Heart left ventricle (tissue), 16 donors: ENCODE data around the gene SESN1. TPM values are rescaled to one million over a fixed set of nuclear protein-coding genes. Genes with fewer than 3 reads are reported as not detected.

ENCODE experiments used
- ATAC-seq, 4 donors: fragments of 200-7000 bp; cut with Tn5 transposase; one replicate each; pipeline ENCODE4 v1.9.1; 2020 to 2022; ENCODE audit warnings: moderate library complexity in 4 of 4, mild to moderate bottlenecking in 3 of 4, moderate number of reproducible peaks in 1 of 4
- DNase-seq, 5 donors: peaks; one replicate each; pipeline ENCODE4 v3.0.0-alpha.2; 2020
- H3K27ac ChIP-seq, 12 donors: fragments of 200-600 bp; sonication (generic) in 4 of 12; one replicate each; pipeline versions ENCODE4 v1.5.0 to v1.8.0; 2016 to 2022; ENCODE audit warnings: mild to moderate bottlenecking in 2 of 12
- H3K27me3 ChIP-seq, 9 donors: fragments of 200-600 bp; sonication (generic) in 2 of 9; one replicate each; pipeline versions ENCODE4 v1.5.1 to v1.8.0; 2016 to 2022; ENCODE audit warnings: mild to moderate bottlenecking in 3 of 9
- H3K36me3 ChIP-seq, 9 donors: fragments of 200-600 bp; sonication (generic) in 2 of 9; one replicate each; pipeline versions ENCODE4 v1.5.0 to v1.8.0; 2018 to 2022; ENCODE audit warnings: mild to moderate bottlenecking in 2 of 9
- H3K4me1 ChIP-seq, 12 donors: fragments of 200-600 bp; sonication (generic) in 4 of 12; one replicate each; pipeline versions ENCODE4 v1.5.0 to v1.8.0; 2016 to 2022; ENCODE audit warnings: mild to moderate bottlenecking in 3 of 12
- H3K4me3 ChIP-seq, 12 donors: fragments of 200-600 bp; sonication (generic) in 4 of 12; one replicate each; pipeline versions ENCODE4 v1.5.0 to v1.8.0; 2017 to 2022; ENCODE audit warnings: mild to moderate bottlenecking in 9 of 12, moderate library complexity in 4 of 12
- H3K9me3 ChIP-seq, 12 donors: fragments of 200-600 bp; sonication (generic) in 4 of 12; one replicate each; pipeline versions ENCODE4 v1.5.0 to v1.8.0; 2016 to 2022; ENCODE audit warnings: mild to moderate bottlenecking in 1 of 12
- POLR2A ChIP-seq, 2 donors: fragments of 450-650 bp; IDR thresholded peaks; one replicate each; pipeline ENCODE4 v1.6.1; 2017; ENCODE audit warnings: antibody characterized with exemption in 2 of 2, mild to moderate bottlenecking in 2 of 2, moderate library complexity in 2 of 2
- WGBS, 4 donors: extraction: QIAGEN DNeasy Blood & Tissue Kit in 2 of 4; methylation state at CpG; one replicate each; pipeline versions ENCODE4 v1.1.5 to v1.1.7; 2013 to 2018; 5-methylcytosine and 5-hydroxymethylcytosine counted together
- intact Hi-C, 10 donors: fragments of 100-400 bp; cut with DNase I; formaldehyde crosslinking; loops; one replicate each; pipeline versions ENCODE4 v1.11.1 to v1.14.2; 2022
- polyA plus RNA-seq, 2 donors: library from polyadenylated mRNA; stranded (reverse); fragments of 200-250 nt; gene quantifications; one replicate each; pipeline ENCODE4 v1.2.3, GENCODE V29; 2013
- total RNA-seq, 9 donors: library from RNA; depleted of rRNA in 2 of 9; stranded (reverse); fragments of >200 nt in 2 of 9; fragmentation: NEBNext Ultra II Directional in 3 of 9; extraction: Animal tissue kit (Norgen Biotek cat#: 25700) in 3 of 9; gene quantifications; one replicate each; pipeline versions ENCODE4 v1.1.0 to v1.2.4, GENCODE V29; 2016 to 2023
- TF ChIP-seq, protein P1 (sequence below), 12 donors: fragments of 200-600 bp; sonication (generic) in 4 of 12; IDR thresholded peaks; one replicate each; pipeline versions ENCODE4 v1.5.0 to v1.8.0; 2018 to 2022; ENCODE audit warnings: antibody characterized with exemption in 12 of 12, mild to moderate bottlenecking in 5 of 12
- donor health status: ischemic (EF 13 %, LVEDD 7.1; RV severe dilation, severe dysfunction).
- donor health status: healthy with polysubstance abuse.
- donor health status: DM: no; HTN: yes; CAD: no.
- donor health status: DM: no; HTN: no; CAD: no.
- donor health status: ischemic (EF 25% LVEDD 6.9; RV normal size, moderate dysfunction).
- donor health status: ischemic (EF 25% LVEDD 5.7; RV mildly dilated, moderate dysfunction).
- donor health status: healthy.
- donor health status: DM: yes; HTN: yes; CAD: no.
- donor health status: ischemic (EF 35%, LVEDD 5.7; RV mildly dilated, moderate dysfunction).
- donor health status: nonischemic (EF 11% LVEDD 7.7; RV severe dilation, severe dysfunction).
- donor health status: DM: yes; HTN: yes; CAD: no.
- donor health status: PGD.
- donor health status: ischemic (EF 29% LVEDD 5.4; RV normal size, mild dysfunction).
- donor health status: nonischemic (EF 23%, LVEDD 6.1; RV moderate dilation, normal function).

Gene SESN1
- total and polyA plus RNA-seq, 11 donors = 22.5 to 63.2 (median 34.6) TPM

DNA sequence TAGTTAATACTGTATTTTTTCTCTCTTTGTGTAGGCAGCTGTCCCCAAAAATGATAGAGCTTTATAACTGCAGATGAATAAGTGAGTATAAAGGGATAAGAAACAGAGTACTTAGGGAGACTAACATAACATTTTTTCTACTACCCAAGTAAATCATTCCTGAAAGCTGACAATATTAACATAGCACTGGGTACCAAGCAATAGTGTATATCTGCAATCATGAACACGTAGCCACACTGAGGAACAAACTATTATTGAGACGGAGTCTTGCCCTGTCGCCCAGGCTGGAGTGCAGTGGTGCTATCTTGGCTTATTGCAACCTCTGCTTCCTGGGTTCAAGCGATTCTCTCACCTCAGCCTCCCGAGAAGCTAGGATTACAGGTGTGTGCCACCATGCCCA is 105.9 kb downstream of the SESN1 start:
- peaks cover 0 to 4% (median 0%) of the 10 kb centered on the region in 12 donors for H3K9me3 ChIP-seq
- peak in 3 of 4 donors; percentile 23 to 59 (median 56) for ATAC-seq
- WGBS, 4 donors = 69 to 77% (median 74%) methylated on average over 5 of the region's 5 CpGs
- no peak for DNase-seq
- H3K4me3 ChIP-seq = no peak overlapping the region
- peaks cover 0 to 96% (median 80%) of the 10 kb centered on the region in 9 donors for H3K36me3 ChIP-seq
- H3K4me1 ChIP-seq = peaks cover 0 to 35% (median 2%) of the 10 kb centered on the region in 12 donors
- TF ChIP-seq POLR2A (IDR thresholded peaks at IDR 0.05) = no peak
- TF ChIP-seq, protein P1, sequence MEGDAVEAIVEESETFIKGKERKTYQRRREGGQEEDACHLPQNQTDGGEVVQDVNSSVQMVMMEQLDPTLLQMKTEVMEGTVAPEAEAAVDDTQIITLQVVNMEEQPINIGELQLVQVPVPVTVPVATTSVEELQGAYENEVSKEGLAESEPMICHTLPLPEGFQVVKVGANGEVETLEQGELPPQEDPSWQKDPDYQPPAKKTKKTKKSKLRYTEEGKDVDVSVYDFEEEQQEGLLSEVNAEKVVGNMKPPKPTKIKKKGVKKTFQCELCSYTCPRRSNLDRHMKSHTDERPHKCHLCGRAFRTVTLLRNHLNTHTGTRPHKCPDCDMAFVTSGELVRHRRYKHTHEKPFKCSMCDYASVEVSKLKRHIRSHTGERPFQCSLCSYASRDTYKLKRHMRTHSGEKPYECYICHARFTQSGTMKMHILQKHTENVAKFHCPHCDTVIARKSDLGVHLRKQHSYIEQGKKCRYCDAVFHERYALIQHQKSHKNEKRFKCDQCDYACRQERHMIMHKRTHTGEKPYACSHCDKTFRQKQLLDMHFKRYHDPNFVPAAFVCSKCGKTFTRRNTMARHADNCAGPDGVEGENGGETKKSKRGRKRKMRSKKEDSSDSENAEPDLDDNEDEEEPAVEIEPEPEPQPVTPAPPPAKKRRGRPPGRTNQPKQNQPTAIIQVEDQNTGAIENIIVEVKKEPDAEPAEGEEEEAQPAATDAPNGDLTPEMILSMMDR (IDR thresholded peaks at IDR 0.05) = no peak
- peak overlapping the region in 11 of 12 donors; percentile 17 to 69 (median 50) for H3K27ac ChIP-seq
- intact Hi-C loops = no loop called here
- H3K27me3 ChIP-seq = no peaks in the 10 kb centered on the region

DNA sequence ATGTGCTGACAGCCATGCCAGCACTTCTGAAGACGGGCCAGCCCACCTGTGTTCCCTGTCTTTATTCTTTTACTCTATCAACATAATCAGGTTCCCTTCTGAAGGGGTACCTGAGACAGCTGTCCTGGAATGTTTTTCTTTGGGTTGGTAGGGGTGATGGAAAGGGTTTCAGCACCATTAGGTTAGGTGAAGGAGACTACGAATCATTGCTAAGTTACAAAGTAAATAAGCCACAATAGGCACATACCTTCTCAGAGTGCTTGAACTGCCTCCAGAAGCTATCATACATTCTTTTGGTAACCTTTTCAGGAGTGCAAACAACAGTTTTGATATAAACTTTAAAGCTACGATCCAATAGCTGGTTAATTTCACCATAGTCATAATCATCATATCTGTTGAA is 106.3 kb downstream of the SESN1 start:
- TF ChIP-seq, protein P1 (IDR thresholded peaks at IDR 0.05) = no peak
- no peak for TF ChIP-seq POLR2A (IDR thresholded peaks at IDR 0.05)
- Histone ChIP-seq H3K27ac (peak overlapping the region in 10 of 12 donors; percentile 32 to 69 (median 58)), H3K4me3 (no peak overlapping the region), H3K4me1 (peaks cover 0 to 38% (median 4%) of the 10 kb centered on the region in 12 donors), H3K9me3 (peaks cover 0 to 9% (median 0%) of the 10 kb centered on the region in 12 donors), H3K36me3 (peaks cover 0 to 91% (median 75%) of the 10 kb centered on the region in 9 donors), H3K27me3 (no peaks in the 10 kb centered on the region)
- no peak for DNase-seq
- intact Hi-C loops = no loop called here
- WGBS, 4 donors = 55 to 68% (median 61%) methylated on average over 3 of the region's 3 CpGs
- ATAC-seq = peak; percentile 55 to 87 (median 79)

DNA sequence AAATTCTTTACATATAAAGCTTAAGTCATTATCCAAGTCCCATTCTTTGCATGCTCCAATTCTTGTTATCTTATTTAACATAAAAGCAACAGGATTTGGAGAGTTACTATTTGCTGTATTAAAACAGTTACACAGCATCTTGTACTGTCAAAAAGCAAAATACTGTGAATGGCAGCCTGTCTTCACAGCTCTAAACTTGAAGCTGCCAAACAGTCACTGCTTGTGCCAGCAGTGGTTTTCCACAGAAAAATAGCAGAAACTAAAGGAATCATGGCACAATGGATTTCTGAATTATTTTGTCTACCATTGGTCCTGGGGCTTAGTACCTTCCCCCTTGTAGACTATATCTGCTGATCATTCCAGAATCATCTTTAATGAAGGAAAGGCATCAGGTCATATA is 107.5 kb downstream of the SESN1 start:
- H3K27me3 ChIP-seq = no peaks in the 10 kb centered on the region
- H3K4me3 ChIP-seq = no peak overlapping the region
- TF ChIP-seq POLR2A (IDR thresholded peaks at IDR 0.05) = no peak
- TF ChIP-seq, protein P1 (IDR thresholded peaks at IDR 0.05) = no peak
- H3K9me3 ChIP-seq = peaks cover 0 to 13% (median 0%) of the 10 kb centered on the region in 12 donors
- intact Hi-C loops = no loop called here
- peaks cover 0 to 39% (median 5%) of the 10 kb centered on the region in 12 donors for H3K4me1 ChIP-seq
- peak overlapping the region in 6 of 12 donors; percentile 5 to 69 (median 48) for H3K27ac ChIP-seq
- ATAC-seq (no peak), DNase-seq (no peak)
- H3K36me3 ChIP-seq = peaks cover 0 to 79% (median 64%) of the 10 kb centered on the region in 9 donors

DNA sequence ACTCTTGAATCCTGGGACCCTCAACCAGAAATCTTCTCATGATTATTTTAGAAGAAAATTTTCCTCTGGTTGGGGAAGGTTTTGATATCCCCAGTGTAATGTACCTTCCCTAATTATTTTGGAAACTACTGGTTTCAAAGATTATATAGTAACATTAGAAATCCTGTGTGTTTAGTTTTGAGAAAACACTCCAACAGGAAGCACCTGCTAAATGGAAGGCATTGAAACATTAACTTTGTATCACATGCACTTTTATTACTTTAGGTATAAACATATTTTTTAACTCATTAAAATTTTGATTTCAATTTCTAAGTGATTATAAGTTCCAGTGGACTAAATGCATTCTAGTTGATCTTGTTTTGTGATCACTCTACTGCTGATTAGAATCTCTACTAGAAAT is 109.3 kb downstream of the SESN1 start:
- peaks cover 0 to 61% (median 45%) of the 10 kb centered on the region in 9 donors for H3K36me3 ChIP-seq
- peaks cover 0 to 17% (median 0%) of the 10 kb centered on the region in 12 donors for H3K9me3 ChIP-seq
- H3K27me3 ChIP-seq = no peaks in the 10 kb centered on the region
- H3K27ac ChIP-seq = peak overlapping the region in 2 of 12 donors; percentile 7 to 17
- ATAC-seq (no peak), DNase-seq (no peak)
- intact Hi-C loops = no loop called here
- H3K4me1 ChIP-seq = peaks cover 0 to 40% (median 5%) of the 10 kb centered on the region in 12 donors
- no peak overlapping the region for H3K4me3 ChIP-seq
- TF ChIP-seq, protein P1 (IDR thresholded peaks at IDR 0.05) = no peak
- TF ChIP-seq POLR2A (IDR thresholded peaks at IDR 0.05) = no peak
